ENCODE measurements around the gene RXFP1.

- TF ChIP-seq TAF1 (conservative IDR thresholded peaks at IDR 0.05) = no peak
- no peak for TF ChIP-seq CTCF (IDR thresholded peaks at IDR 0.05; ENCODE audit: low read depth, low read length, missing input control)
- no peak for TF ChIP-seq REST (IDR thresholded peaks at IDR 0.05)
- no peak for TF ChIP-seq SP1 (IDR thresholded peaks at IDR 0.05)
- no peak for TF ChIP-seq RAD21 (IDR thresholded peaks at IDR 0.05)
- TF ChIP-seq EGR1 (IDR thresholded peaks at IDR 0.05; ENCODE audit: low read depth in 2 of 2) = no peak
- TF ChIP-seq FOXA2 (IDR thresholded peaks at IDR 0.05) = no peak
- no peak for TF ChIP-seq JUND (IDR thresholded peaks at IDR 0.05)
- no peak for TF ChIP-seq MAX (IDR thresholded peaks at IDR 0.05)
Measured at GRCh38 chr4:158678767-158679166, 157.1 kb downstream of the RXFP1 start.

Measured in liver (tissue), 3 donors.